HG03354 (cell line): ENCODE results near the gene IFFO2.

ENCODE experiments used
- ATAC-seq: cut with Tn5 transposase; IDR thresholded peaks from one replicate; pipeline ENCODE4 v1.9.1; 2021; ENCODE audit warnings: mild to moderate bottlenecking; ENCODE audit not compliant: unreplicated experiment, poor library complexity, severe bottlenecking

IFFO2 gene

DNA sequence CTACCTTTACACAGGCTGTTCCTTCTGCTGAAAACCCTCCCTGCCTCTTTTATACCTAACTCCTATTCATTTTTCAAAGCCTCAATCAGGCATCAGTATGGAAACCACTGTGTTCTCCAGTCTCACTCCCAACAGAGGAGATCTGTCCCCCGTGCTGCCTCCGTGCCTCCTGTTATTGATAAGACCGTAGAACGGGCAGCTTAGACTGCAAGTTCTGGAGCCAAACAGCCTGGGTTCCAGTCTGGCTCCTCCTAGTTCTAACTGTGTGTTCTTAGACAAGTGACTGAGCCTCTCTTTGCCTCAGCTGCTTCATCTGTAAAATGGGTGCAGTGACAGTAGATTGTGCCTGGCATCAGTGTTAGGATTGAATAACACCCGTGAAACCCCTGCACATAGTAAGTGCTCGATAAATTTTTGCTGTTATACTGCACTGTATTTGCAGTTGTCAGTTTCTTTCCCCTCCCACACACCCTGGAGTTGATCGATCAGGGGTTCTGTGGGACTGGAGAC is 17.0 kb upstream of the IFFO2 start:
- no peak for ATAC-seq

DNA sequence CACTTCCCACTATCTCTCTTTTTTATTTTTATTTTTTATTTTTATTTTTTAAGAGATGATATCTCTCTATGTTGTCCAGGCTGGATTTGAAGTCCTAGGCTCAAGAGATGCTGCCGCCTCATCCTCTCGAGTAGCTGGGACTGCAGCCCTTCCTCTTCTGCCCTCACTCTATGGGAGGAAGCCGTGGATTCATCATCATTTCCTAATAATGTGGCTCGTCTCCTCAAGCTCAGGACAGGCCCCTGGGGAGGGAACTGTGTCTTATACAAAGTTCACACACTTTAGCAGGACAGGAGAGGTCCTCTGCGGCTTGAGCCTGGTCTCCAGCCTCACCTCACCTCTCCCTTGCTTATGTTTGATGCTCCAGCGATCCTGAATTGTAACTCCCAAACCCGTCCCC is 16.5 kb upstream of the IFFO2 start:
- no peak for ATAC-seq

DNA sequence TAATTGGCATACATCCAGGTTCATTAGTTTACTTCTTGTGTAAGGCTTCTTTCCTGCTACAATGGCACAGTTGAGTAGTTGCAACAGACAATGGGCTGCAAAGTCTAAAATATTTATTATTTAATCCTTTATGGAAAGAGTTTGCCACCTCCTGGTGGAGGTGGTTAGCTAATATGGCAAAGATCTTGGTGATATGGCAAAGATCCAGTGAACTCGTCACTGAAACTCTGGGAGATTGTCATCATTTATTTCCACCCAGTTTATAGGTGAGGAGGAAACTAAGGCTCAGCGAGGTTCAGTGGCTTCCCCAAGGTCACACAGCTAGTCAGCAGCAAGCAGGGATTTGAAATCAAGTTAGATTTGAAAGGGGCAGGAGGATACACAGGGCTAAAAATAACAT is 16.1 kb upstream of the IFFO2 start:
- no peak for ATAC-seq

DNA sequence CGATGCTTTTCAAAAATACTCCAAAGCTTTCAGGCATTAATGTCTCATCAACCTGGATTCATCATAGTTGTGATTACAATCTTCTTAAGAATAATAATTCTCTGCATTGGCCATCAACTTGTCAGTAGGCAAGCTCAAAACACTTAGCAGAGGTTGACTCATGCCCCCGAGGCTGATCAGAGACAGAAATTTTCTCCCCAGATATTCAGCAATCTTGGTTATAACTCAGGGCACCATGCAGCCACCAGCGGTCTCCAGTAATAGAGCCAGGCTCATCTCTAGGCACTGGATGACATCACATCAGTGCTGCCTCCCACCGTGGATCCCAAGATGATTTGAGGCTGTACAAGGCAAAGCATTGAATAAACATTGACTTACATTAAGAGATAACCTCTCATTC is 14.3 kb upstream of the IFFO2 start:
- ATAC-seq, result no peak

DNA sequence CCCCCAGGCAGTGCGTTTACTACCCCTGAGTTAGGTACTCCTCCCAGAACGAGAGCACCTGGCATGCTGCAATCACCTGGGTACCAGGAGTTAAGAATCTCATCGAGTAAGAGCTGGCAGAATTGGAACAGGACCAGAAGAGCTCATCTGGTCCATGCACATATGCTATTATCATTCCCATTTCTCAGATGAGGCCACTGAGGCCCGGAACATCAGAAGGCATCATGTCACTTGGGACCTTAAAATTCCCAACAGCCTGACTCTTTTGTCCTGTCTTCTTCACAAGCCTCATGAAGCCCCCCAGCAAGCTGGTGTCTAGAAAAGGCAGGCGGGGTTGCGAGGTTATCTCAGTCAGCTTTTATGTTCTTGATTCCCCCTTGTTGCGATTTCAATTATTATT is 13.9 kb upstream of the IFFO2 start:
- no peak for ATAC-seq

DNA sequence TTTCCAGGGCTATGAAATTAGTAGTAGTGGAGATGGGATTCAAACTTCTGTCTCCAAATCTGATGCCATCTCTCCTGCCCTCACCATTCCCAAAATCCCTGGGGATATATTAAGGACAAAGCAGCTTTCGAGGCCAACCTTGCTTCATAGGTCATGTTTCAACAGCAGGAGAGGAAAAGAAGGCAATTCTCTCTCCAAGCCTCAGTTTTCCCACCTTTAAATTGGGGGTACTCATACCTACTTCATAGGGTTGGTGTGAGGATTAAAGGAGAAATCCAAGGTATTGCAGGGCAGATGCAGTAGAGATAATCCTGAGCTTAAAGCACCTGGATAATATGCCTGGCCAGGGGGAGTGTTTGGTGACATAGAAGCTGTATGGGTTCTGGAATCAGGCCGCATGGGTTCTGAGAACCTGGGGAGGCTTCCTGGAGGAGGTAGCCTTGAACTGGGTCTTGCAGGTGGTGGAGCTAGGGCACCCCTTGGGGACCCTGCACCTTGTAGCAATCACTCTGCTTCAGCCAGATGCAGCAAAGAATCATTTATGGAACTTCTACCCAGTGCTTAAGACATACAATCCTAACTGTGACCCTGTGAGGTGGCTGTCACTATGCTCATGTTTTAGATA is 10.7 kb upstream of the IFFO2 start:
- no peak for ATAC-seq

DNA sequence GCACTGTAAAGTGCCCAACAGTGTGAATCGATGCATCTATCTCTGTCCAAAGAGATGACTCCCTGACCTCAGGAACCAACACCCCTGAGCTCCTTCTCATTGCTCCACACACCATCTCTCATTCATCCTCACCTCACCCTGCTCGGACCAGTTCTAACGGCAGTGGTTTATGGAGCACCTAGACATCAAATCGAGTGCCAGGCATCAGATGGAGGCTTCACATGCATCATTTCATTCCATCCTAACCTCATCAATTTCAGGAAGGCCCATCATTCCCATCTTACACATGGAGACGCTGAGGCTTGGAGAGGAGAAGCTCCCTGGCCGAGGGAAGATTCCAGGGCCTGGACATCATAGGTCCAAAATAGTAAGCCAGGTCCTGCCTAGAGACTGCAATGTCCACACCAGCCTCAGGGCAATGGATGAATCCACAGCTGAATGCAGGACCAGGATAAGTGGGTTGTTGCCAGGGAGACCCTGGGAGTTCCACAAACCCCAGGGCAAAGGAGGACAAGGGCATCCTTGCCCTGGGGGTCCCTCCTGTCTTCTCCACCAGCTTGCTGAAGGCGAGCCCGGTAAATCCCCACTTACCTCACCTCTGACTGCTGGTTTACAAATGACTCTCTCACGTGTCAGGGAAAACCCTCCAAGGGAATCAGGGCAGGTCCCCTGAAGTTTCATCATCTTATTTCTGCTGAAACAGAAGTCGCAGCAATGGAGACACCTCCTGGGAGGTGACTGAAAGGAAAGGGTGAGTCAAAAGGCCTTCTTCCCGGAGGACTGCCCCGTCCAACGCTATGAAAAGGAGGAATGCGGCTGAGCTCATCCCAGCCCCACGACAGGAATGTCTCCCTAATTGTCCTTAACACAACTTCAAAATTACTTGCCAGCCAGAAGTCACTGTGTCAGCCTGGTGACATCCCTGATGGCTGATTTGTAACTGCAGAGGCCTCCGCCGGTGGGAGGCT is 9.0 kb upstream of the IFFO2 start:
- no peak for ATAC-seq

DNA sequence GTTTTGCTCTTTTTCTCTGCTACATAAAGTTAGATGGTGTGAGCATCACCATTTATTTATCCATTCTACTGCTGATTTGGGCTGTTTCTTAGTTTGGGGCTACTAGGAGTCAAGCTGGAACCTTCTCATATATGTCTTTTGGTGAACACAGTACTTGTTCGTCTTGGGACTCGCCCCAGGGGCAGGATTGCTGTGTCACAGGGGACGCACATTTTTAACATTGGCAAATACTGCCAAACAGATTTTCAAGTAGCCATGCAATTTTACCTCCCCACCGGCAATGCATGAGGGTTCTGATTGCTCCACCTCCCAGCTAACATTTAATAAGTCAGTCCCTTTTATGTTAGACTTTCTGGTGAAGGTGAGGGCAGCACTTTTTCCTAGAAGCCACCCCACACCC is 7.5 kb upstream of the IFFO2 start:
- ATAC-seq, result no peak

DNA sequence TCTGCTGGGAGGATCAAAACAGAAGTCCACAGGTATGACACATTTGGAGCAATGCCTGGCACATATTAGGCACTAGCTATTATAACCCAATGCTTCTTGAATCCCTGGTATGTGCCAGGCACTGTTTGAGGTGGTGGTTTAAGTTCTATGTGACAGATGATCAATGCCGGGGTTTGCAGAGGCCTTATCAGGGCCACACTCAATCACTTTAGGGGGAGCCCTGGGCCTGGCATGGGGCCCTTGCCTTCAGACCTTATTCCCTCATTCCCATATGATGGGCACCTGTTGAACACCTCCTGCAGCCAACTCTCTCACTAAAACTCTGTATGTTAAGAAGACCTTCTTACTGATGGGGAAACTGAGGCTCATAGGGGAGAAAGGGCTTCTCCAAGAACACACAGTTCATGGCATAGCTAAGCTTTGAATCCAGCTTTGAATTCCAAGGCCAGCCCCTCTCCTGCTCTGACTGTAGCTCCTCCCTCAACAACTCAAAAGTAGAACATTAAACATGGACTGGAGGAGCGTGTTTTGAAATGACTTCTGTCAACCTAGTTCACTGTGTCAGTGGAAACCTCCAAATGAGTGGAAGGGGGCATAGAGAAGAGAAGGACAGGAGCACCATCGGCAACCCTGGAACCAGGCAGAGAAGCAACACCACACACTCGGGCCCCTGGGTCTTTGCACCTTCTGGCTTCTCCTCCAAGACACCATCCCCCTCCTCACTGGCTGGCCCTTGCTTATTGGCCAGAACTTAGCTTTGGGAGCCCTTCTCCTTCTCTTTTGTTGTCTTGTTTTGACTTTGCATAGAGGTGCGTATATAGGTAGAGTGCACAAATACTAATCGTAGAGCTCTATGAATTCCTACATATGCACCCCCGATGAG is 6.6 kb upstream of the IFFO2 start:
- no peak for ATAC-seq

DNA sequence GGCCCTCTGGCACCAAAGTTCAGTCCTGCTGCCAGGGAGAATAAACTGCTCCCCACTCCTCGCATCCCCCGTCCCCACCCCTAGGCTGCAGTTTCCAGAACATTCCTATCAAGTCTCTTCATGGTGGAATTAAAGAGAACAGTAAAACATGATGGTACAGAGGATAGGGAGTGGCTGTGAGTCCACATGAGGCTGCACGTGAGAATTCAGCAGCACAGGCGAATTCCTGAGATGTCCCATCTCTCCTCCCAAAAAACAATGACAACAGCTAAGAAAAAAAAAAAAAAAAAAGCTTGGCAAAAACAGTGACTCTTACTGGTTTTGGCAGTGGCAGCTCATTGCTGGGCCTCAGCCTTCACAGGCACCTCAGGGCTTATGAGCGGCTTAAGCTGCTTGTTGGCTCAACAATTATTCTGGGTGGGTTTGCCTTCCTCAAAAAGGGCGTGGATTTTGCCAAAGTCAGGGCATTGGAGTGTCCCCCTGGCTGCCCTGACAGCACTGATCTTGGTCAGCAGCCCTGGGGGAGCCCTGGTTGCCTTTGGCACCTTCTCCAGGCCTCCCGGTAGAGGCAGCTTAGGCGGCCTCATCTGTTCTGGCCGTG is 5.7 kb upstream of the IFFO2 start:
- ATAC-seq, result no peak

DNA sequence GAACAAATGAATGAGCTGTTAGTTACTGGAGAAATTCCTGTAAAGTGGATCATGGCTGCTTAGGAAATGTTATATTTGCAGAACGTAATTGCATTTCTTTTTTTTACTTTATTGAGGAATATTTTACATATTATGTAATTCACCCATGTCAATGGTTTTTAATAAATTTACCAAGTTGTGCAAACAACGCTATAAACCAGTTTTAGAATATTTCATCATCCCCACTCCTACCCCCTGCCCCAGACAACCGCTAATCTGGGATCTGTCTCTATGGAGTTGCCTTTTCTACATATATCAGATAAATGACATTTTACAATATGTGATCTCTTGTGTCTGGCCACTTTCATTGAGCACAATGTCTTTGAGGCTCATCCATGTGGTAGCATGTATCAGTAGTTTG is 4.3 kb upstream of the IFFO2 start:
- ATAC-seq, result no peak

DNA sequence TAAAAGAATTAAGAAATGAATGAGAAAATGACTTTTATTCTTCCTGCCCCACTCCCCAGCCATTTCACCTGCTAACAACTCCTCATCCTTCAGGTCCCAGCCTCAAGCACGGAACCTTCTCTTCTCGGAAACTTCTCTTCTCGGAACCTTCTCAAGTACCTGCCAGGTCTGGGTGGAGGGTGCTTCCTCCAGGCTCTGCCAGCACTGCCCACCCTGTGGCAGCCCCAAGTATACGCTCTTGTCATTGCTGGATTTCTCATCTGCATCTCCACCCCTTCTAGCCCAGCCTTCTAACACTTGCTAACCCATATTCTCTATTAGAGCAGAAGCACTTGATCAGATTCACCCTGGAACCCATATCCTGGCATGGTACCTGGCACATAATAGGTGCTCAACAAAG is 3.9 kb upstream of the IFFO2 start:
- no peak for ATAC-seq

DNA sequence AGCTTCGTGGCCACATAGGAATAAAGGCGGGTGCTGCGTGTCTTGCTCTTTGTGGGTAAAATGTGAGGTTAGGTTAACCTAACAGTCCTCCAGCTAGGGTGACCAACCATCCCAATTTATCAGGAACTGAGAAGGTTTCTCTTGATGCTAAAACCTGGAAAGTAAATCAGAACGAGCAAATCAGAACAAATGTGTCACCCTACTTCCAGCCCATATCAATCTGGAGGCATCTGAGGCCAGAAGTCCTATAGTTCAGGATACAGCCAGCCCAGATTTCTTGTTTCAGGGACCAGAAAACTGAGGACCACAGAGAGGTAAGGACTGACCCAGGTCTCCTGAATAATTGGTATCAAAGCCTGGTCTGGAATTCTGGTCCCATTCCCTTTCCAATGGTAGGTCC is 3.1 kb upstream of the IFFO2 start:
- ATAC-seq, result no peak

DNA sequence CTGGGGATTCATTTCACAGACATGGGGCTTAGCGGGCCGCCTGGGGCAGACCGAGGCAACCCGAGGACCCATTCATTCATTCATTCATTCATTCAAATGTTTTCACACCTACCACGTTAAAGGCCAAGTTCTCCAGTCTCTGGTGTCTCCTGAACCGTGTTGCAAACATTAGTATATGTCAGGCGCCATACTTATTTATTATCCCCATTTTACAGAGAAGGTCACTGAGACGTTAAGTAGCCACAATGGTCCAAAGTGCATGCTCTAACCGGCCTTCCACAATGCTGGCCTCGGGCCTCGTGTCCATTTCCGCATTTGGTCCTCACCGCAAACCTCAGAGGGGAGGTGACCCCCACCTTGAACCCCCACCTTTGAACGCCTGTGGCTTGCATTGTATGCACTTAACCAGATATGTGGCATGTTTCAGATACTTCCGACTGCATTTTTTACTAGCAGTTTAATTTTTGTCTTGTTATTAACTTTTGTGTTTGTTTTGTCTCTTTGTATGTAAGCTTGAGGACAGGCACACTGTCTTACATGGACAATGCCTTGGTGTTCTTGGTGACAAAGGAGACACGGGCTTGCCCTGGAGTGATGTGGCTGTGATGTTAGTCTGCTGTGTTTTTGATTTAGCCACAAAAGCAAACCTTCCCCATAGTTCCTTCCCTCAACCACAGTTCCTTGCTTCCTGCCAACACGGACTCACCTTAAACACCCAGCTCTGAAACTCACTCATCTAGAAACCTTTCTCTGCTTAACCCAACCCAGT is 1.2 kb upstream of the IFFO2 start:
- no peak for ATAC-seq

DNA sequence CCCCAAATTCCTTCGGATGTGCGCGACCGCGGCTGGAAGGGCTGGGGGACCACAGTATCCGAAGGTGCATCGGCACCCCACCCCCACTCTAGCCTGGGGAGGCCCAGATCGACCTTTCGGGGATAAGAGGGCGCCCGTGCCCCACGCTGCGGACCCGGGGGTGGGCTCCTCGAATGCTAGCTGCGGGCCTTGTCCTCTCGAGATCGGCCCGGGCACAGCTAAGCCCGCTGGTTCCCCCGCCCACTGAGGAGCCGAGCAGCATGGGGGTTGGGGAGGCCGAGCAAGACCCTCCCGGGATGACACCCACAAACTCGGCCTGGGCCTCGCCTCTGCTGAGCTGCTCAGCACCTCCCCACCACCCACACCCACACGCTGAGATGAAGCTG is 653 bp upstream of the IFFO2 start:
- ATAC-seq, result peak; percentile 4

DNA sequence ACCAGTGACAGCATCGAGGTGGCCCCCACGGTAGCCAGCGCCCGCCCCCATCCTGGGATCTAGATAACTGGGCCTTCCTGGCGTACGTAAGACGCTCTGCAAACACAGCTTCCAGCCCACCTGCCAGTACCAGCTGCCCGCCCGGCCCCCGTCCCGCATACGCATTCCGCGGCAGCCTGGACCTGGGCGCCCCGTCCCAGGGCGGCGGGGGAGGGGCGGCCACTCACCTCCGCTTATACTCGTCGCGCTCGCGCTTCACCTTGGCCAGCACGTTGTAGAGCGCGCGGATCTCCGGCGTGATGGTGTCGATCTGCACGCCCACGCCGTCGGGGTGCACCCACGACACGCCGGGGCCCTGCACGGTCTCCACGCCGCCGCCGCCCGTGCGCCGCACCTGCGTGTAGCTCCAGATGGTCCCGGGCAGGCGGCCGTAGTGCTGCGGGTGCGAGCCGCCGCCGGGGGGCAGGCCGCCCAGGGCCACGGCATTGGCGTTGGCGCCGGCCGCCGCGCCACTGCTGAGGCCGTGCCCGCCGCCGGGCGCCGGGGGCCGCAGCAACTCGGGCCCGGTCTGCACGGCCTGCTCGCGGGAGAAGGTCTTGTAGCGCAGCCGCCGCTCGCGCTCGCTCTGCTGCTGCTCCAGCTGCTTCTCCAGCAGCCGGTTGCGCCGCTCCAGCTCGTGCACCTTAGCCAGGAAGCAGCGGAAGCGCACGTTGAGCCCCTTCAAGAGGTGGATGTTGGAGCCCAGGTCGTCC is 859 bp downstream of the IFFO2 start:
- peak; percentile 17 for ATAC-seq

DNA sequence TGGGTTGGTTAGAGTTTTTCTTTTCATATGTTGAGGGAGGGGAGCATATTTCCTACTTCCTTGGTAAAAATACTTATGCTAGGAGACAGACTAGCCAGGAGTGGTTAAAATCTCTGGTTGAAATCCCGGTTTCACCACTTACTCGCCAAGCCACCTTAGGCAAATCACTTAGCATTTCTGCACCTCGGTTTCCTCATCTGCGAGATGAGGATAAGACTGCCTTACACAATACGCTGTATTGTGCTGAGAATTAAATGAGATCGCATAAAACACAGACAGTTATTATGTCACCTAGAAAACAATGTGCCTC is 1.4 kb downstream of the IFFO2 start:
- ATAC-seq, result no peak

DNA sequence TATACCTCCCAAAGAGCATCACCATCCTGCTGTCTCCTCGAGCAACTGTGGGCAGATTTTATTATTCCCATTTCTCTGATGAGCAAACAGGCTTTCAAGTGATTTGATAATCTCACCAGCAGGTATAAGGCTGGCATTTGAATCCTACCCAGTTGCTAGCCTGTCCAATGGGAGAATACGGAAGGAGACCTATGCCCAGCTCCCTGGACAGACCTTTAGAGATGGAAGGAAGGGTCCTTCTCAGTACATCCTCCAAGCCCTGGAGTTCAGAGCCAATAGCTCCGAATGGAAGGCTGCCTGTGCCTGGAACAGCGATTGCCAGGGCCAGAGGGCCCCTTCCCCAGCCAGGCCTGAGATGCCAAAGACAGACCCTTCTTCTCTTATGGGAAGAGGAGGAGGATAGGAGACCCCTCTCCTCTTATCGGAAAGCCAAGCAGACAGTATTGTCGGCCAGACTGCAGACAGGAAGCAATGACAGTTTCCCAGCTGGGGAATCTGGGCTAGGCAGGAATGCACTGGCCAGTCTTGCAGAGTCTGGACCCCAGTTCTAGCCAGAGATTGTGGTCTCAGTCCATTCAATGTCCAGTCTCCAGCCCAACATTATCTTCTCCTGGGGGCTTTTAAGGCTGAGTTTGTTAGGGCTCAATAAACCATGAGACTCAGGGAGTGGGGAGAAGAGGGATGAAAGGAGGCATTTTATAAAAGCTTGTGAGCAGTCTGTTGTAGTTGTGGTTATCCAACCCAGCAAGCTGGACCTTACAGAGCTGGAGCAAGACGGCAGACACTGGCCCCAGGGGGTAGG is 2.0 kb downstream of the IFFO2 start:
- no peak for ATAC-seq
